B cell (primary cell): ENCODE data around the gene RAPGEF6.

ENCODE experiments used
- CTCF ChIP-seq: fragments of 200-600 bp; IDR thresholded peaks from one replicate; pipeline ENCODE4 v1.8.0; 2022; ENCODE audit warnings: antibody characterized with exemption, mild to moderate bottlenecking
- EZH2 ChIP-seq: IDR thresholded peaks from 2 replicates; pipeline ENCODE4 v1.6.1; 2012; ENCODE audit warnings: borderline replicate concordance, low read depth, mild to moderate bottlenecking, moderate library complexity, low read length; ENCODE audit not compliant: insufficient read depth, poor library complexity, severe bottlenecking

DNA sequence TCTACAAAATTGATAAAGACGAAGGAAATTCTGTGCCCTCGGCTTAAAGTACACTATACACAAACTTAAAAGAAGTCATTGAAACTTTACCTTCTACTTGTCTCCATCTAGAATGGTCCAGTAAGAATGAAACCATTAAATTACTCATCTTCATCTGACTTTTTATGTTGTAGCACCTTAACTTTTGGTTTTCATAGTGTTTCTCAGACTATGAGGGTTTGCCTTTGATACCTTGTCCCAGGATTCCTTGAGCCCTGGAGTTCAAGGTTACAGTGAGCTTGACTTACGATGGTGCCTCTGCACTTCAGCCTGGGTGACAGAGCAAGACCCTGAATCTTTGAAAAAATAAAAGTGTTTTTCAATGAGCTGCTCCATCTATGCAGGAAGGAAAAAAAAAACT, 239.0 kb downstream of the RAPGEF6 start:
- no peak for TF ChIP-seq CTCF
- TF ChIP-seq EZH2: no peak
